Measurements from ENCODE around the gene CNTNAP5. TPM values are rescaled to one million over a fixed set of nuclear protein-coding genes. Genes with fewer than 3 reads are reported as not detected.

CNTNAP5 gene
- total and polyA plus RNA-seq, 7 donors, result not detected

DNA sequence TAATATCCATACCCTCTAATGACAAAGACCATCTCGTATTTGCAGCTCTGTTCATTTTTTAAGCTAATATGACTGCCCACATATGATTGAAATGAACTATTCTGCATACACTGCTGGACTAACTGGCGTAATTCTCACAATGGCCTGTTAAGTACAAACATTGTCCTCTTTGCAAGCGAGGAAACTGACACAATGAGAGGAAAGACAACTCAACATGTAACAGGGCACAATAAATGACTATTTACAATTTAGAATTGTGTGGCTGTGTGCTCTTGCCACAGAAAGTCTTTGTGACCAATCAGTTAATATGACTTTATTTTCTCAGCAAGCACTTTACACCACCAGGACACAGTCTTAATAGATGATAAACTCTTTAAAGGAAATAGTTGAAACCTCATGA is 498.0 kb downstream of the CNTNAP5 start:
- Histone ChIP-seq H3K9me3 (no peaks in the 10 kb centered on the region), H3K27ac (no peak overlapping the region), H3K27me3 (ENCODE audit: insufficient read depth in 3 of 3, low read length in 2 of 3) (no peaks in the 10 kb centered on the region), H3K4me1 (no peaks in the 10 kb centered on the region), H3K36me3 (ENCODE audit: insufficient read depth in 1 of 2, low read depth in 1 of 2) (no peaks in the 10 kb centered on the region), H3K4me3 (no peak overlapping the region)
- DNase-seq (no peak), ATAC-seq (no peak)
- intact Hi-C loops (cut with DNase I), result no loop called here
- TF ChIP-seq CTCF (IDR thresholded peaks at IDR 0.05), result no peak
- WGBS, 3 donors, result 66 to 69% (median 67%) methylated on average over 3 of the region's 3 CpGs

DNA sequence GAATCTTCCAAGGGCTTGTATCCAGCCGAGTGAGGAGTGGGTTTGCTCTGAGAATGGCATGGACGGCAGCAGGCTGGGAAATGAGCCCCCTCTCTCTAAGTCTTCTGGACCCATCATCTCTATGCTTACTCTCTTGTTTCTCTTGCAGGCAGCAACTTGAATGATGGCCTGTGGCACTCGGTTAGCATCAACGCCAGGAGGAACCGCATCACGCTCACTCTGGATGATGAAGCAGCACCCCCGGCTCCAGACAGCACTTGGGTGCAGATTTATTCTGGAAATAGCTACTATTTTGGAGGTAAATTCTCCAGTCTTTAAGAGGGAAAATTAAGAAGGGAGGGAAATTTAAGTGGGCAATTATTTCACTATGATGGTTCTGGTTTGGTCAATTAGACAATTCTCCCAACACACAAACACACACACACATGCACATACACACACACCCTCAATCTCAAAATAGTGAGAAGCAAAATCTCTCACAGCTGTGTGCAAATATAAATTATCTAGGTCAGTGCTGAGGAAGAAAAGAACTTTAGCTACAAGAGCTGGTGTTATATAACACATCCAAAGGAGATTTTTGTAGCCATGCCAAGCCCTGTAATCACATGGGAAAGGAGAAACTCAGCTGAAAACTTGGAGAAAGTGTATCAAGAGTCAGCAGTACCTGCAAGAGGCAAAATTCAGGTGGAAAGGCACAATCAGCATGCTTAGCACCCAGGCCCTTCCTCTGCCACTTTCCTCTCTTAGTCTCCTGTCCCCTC is 499.2 kb downstream of the CNTNAP5 start:
- no peak overlapping the region for H3K27ac ChIP-seq
- intact Hi-C loops (cut with DNase I), result no loop called here
- DNase-seq (no peak), ATAC-seq (no peak)
- H3K4me3 ChIP-seq, result no peak overlapping the region
- WGBS, 3 donors, result 81 to 85% (median 85%) methylated on average over 7 of the region's 7 CpGs
- no peaks in the 10 kb centered on the region for H3K36me3 ChIP-seq (ENCODE audit: insufficient read depth in 1 of 2, low read depth in 1 of 2)
- H3K27me3 ChIP-seq (ENCODE audit: insufficient read depth in 3 of 3, low read length in 2 of 3), result no peaks in the 10 kb centered on the region
- H3K9me3 ChIP-seq, result no peaks in the 10 kb centered on the region
- no peak for TF ChIP-seq CTCF (IDR thresholded peaks at IDR 0.05)
- no peaks in the 10 kb centered on the region for H3K4me1 ChIP-seq

DNA sequence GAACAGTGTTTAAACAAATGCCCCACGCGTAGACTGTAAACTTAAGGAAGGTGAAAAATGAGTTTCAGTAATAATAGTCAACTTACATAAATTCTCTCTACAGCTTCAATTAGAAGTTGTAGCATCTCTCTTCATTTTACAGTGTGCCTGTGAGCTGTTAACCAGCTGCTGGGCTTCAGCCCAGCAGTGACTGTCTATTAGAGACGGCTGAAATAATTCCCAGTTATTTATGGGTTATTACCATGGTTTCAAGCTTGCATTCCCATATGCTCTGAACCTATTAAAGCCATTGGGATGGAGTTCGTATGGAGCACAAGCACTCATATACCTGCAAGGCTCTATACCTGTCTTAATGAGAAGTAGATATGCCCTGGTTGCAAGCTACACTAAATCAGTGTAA is 501.1 kb downstream of the CNTNAP5 start:
- no peak for TF ChIP-seq CTCF (IDR thresholded peaks at IDR 0.05)

GRCh38 chr2:124530203-124530602 is 505.1 kb downstream of the CNTNAP5 start:
- no peaks in the 10 kb centered on the region for H3K27me3 ChIP-seq (ENCODE audit: insufficient read depth in 3 of 3, low read length in 2 of 3)
- H3K4me1 ChIP-seq, result no peaks in the 10 kb centered on the region
- no peak overlapping the region for H3K4me3 ChIP-seq
- ATAC-seq (no peak), DNase-seq (no peak)
- WGBS, 3 donors, result 92 to 95% (median 92%) methylated on average over 4 of the region's 4 CpGs
- TF ChIP-seq CTCF (IDR thresholded peaks at IDR 0.05), result no peak
- intact Hi-C loops (cut with DNase I), result no loop called here
- H3K27ac ChIP-seq, result no peak overlapping the region
- no peaks in the 10 kb centered on the region for H3K9me3 ChIP-seq
- no peaks in the 10 kb centered on the region for H3K36me3 ChIP-seq (ENCODE audit: insufficient read depth in 1 of 2, low read depth in 1 of 2)

More for the DNA sequence above, 501.1 kb downstream of the CNTNAP5 start:
- no peaks in the 10 kb centered on the region for H3K4me1 ChIP-seq
- H3K36me3 ChIP-seq (ENCODE audit: insufficient read depth in 1 of 2, low read depth in 1 of 2), result no peaks in the 10 kb centered on the region
- intact Hi-C loops (cut with DNase I), result no loop called here
- no peaks in the 10 kb centered on the region for H3K27me3 ChIP-seq (ENCODE audit: insufficient read depth in 3 of 3, low read length in 2 of 3)
- DNase-seq (no peak), ATAC-seq (no peak)
- H3K4me3 ChIP-seq, result no peak overlapping the region
- H3K9me3 ChIP-seq, result no peaks in the 10 kb centered on the region
- WGBS, 3 donors, result 46 to 56% (median 47%) methylated on average over 4 of the region's 4 CpGs
- H3K27ac ChIP-seq, result no peak overlapping the region

Data from psoas muscle (tissue), 8 donors.